GM20000 (cell line): ENCODE measurements around the gene NPTN.

Experiments used
- DNase-seq: peaks from one replicate; pipeline ENCODE4 v3.0.0; 2012; ENCODE audit warnings: low spot score
- CTCF ChIP-seq: IDR thresholded peaks from 2 replicates; pipeline ENCODE4 v1.5.1; 2012; ENCODE audit warnings: mild to moderate bottlenecking, control low read depth; ENCODE audit errors: extremely low read depth, missing control alignments

The NPTN gene

DNA sequence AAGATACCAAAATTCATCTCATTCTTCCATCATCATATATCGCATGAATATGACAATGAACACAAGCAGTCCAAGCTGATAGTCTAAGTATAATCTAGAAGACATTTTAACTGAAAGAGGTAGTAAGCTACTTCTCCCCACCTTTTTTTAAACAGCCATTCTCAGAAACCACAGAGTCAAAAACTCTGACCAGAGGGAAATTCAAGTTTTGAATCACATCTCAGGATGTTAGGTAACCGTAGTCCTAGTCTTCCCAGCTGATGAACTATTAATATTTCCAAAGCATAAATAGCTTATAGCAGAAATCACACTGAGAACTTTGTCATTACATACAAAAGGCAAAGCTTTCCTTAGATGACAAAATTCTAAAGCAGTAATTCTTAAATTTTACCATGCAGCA lies 25.8 kb downstream of the NPTN start:
- TF ChIP-seq CTCF, result no peak
- no peak for DNase-seq

- no peak for TF ChIP-seq CTCF
- DNase-seq, result no peak
These were observed 27.3 kb downstream of the NPTN start for GRCh38 chr15:73605759-73606436.

- DNase-seq, result no peak
- no peak for TF ChIP-seq CTCF
These were observed 28.7 kb downstream of the NPTN start for GRCh38 chr15:73604477-73604876.

GRCh38 chr15:73602992-73603391 lies 30.2 kb downstream of the NPTN start:
- TF ChIP-seq CTCF, result no peak
- DNase-seq, result no peak

DNA sequence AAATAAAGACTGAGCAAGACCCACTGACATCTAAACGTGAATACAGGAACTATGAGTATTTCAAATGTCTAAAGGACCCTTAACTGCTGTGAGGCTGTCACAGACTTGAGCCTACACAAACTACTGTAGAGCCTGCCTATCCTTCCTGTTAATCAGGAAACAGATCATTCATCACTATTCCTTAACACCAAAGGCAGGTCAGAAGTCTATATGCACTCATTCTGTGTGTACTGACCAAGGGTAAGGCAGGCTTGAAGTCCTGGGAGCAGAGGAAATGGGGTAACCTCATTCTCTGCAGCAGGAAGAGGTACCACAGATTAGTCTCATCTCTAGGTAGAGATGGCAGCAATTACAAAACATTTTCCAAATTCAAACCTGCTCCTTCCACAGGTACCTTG lies 30.7 kb downstream of the NPTN start:
- no peak for TF ChIP-seq CTCF
- no peak for DNase-seq

GRCh38 chr15:73601451-73602445 lies 31.4 kb downstream of the NPTN start:
- no peak for DNase-seq
- no peak for TF ChIP-seq CTCF
